Activated CD4-positive, alpha-beta T cell treated with anti-CD3 and anti-CD28 coated beads for 1 hour (primary cell): ENCODE measurements around the gene ADAMTSL5.
"Not testable (repeated sequence)": the region's sequence is repeated elsewhere in the genome, so short reads cannot be mapped to it uniquely, and the experiment has no call there.

Source experiments
- DNase-seq: peaks from one replicate; pipeline ENCODE4 v3.0.0-alpha.2; 2020

The ADAMTSL5 gene

DNA sequence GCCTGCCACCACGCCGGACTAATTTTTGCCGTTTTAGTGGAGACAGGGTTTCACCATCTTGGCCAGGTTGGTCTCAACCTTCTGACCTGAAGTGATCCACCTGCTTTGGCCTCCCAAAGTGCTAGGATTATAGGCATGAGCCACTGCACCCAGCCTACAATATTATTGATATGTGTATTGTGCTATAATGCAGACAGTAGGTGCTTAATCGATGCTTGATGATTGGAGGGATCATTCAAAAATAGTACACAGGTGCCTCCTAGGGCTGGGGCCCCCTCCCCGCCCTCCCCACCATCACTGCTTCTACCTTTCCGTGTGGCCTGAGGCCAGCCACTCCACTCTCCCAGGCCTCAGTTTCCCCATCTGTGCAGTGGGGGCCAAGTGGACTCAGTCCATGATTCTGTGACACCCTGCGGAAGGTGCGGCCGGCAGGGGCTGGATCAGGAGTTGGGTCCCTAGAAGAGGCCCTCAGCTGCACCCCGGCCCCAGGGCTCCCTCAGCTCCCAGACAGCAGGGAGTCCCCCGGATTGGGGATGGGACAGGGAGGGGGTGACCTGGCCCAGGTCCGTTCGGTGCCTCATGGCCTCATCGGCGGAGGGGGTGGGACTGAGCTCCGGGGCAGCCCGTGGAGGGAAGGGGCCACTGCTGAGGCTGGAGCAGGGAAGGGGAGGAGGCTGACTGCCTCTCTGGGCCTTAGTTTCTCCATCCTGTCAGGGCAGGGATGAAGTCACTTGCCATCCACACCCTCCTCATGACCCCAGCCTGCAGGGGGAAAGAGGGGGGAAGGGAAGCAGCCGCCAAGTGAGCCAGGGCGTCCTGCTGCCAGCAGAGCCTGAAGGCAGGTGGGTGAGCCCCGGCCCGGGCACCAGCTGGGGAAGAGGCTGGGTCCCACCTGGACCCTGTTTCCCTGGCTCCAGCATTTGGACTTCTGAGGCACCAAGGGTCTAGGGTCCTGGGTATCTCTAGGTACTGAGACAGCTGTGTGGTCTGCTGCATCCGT lies 1.2 kb downstream of the ADAMTSL5 start:
- DNase-seq, result no peak

- no peak for DNase-seq
These were observed 2.0 kb downstream of the ADAMTSL5 start for GRCh38 chr19:1510807-1511206.

DNA sequence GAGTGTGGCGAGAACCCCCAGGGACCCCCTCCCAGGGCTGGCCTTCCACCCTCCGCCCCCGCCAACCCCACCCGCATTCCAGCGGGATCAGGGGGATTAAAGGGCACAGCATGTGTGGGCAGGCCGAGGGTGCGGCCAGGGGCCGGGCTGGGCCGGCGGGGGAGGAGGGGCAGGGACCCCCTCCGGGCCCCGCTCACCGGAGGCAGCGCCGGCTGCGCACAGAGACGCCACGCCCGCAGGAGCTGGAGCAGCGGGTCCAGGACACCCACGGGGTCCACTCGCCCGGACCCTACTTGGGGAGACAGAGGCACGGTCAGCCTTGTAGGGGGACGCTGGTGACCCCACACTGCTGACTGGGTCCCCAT lies 2.4 kb downstream of the ADAMTSL5 start:
- DNase-seq, result no peak

- DNase-seq, result no peak
These were observed 3.0 kb downstream of the ADAMTSL5 start for GRCh38 chr19:1509602-1510441.

- DNase-seq, result no peak
These were observed 4.3 kb downstream of the ADAMTSL5 start for GRCh38 chr19:1508507-1508856.

- peak; percentile 88 for DNase-seq
These were observed 4.9 kb downstream of the ADAMTSL5 start for GRCh38 chr19:1507763-1508506.

DNA sequence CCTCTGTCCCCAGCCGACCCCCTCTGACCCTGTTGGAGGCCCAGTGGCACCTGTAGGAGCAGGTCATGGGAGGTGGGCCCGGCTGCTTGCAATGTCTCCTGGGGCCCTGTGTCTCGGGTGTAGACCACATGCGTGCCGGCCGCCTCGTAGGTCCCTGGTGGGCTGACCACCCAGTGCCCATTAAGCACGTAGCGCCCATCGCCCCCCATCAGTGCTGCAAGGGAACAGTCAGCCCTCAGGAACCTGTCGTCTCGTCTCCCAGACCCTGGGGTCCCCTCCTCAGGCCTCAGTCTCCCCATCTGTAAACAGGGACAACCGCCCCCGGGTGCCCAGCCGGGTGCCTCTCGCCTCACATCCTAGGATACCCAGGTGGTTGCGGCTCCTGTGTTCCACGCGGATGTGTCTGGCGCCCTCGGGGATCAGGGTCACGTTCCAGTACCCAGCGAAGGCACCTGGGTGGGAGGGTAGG lies 5.6 kb downstream of the ADAMTSL5 start:
- DNase-seq, result no peak

DNA sequence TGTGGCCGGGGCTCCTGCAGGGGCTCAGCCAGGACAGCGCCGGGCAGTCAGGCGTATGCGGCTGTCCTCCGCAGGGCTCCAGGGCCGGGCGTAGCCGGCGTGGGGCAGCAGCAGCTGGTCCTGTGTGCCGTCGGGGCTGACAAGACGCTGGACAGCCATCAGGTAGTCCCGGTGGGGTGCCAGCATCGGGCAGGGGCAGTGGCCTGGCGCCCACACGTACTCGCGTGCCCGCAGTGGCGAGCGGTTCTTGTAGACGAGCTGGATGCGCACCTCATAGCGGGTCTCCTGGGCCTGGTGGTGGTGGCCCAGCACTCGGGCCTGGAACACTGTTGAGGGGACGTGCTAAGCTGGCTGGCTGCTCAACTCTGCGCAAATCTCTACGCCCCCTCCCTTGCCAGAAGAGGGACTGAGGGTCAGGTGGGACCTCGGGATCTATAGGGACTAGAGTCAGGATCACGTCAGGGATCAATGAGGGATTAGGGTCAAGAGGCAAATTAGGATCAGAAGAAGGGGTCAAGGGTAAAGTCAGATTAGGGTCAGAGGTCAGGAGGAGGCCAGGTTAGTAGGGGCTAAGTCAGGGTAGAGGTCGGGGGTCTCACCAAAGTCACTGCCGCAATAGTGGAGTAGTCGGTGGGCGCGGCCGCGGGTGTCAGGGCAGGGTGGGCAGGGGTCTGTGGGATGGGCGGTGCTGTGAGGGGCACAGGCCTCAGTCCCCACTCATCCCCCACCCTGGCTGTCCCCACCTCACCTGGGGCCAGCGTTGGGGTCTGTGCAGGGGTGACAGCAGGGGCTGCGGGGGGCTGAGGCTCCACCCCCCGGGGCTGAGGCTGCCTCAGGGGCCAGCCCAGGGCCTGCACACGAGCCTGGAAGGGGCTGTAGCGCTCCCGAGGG lies 6.6 kb downstream of the ADAMTSL5 start:
- no peak for DNase-seq

DNA sequence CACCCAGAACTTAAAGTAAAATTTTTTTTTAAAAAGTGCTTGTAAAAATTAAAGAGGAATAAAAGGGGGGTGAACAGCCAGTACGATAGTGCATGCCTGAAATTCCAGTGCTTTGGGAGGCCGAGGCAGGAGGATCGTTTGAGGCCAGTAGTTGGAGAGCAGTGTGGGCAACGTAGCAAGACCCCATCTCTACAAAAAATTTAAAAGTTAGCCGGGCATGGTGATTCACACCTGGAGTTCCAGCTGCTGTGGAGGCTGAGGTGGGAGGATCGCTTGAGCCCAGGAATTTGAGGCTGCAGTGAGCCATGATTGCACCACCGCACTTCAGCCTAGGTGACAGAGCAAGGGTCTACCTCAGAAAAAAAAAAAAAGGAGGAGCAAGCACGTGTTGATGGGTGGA lies 7.8 kb downstream of the ADAMTSL5 start:
- no peak for DNase-seq

DNA sequence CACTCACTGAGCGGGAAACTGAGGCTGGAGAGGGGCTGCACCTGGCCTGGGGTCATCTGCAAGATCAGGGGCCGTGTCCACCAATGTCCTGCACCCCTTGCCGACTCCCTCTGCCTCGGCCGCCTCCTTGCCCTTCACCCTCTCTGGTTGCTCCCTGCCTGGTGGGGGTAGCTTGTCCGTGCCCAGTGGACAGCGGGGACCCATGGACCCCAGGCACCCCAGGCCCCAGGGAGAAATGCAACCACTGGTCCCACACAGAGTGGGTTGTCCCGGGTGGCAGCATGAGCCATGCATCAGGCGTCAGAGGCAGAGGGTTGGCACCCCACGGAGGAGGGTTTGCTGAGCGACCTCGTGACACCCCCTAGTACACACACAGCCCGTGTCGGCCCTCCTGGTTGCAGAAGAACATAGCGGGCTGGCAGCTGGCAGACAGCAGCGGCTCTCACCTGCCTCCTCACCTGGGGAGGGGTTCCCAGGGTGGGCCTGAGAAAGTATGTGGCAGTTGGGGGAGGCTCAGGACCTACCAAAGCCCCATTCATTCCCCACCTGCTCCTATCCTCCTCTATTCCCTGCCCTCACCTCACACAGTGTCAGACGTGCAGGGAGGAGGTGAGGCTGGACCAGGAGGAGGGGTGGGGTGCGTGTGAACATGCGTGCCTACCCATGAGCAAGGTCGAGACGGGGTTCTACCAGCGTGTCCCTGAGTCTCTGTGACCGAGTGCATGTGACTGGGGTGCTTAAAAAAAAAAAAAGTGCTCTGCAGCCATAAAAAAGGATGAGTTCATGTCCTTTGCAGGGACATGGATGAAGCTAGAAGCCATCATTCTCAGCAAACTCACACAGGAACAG lies 8.7 kb downstream of the ADAMTSL5 start:
- DNase-seq, result no peak

- peak; percentile 41 for DNase-seq
These were observed 9.5 kb downstream of the ADAMTSL5 start for GRCh38 chr19:1503089-1503924.

GRCh38 chr19:1502433-1503088 lies 10.3 kb downstream of the ADAMTSL5 start:
- no peak for DNase-seq

DNA sequence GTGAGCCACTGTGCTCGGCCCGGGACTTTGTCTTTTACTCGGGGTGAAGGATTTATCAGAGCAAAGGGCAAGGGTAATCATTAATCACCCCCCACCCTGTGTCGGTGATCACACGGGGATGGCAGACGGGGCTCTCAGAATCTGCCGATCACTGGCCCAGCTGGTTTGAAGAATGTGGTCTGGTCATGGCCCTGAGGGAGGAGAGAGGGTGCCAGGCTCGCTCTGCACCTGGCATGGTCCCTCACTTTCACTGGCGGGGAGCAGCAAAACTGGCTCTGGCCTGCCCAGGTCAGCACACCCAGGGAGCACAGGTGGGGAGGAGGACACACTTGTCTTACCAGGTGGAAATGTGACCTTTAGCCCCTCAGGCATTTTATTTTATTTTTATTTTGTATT lies 11.6 kb downstream of the ADAMTSL5 start:
- no peak for DNase-seq

- DNase-seq, result not testable (repeated sequence)
These were observed 13.6 kb downstream of the ADAMTSL5 start for GRCh38 chr19:1499231-1499630.

DNA sequence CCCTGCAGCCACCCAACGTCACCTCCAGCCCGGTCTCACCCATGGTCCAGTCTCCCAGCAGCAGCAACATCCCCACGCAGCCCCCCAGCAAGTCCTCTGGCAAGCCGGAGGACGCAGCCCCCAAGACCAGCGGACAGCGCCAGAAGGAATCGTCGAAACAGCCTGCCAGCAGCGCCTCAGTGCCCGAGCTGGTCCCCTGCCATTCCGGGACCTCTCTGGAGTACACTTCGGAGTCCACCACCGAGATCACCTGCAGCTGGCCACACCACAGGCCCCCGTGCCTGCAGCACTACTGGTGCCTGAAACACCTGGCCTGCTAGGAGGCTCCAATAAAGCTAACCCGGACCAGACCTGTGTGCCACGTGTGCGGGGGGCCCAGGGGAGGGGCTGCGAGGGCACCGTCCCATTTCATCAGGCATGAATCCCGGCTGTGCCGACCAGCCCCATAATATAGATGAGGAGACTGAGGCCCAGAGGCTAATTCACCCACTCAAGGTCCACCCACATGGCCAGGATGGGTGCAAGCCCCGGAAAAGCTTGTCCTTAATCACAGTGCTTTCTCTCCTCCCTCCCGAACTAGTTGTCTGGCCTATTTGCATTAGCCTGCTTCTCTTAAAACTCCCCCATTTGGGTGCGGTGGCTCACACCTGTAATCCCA lies 15.1 kb downstream of the ADAMTSL5 start:
- DNase-seq, result no peak

- DNase-seq, result no peak
These were observed 15.9 kb downstream of the ADAMTSL5 start for GRCh38 chr19:1496714-1497577.

- no peak for DNase-seq
These were observed 16.8 kb downstream of the ADAMTSL5 start for GRCh38 chr19:1495799-1496713.
